Activated effector memory CD4-positive, alpha-beta T cell treated with Interleukin-2 at 50 U/mL for 16 hours (primary cell): ENCODE results near the gene MX2.

Experiments used
- DNase-seq: peaks from one replicate; pipeline ENCODE4 v3.0.0-alpha.2; 2020

Gene MX2

GRCh38 chr21:41365377-41366107 is 3.7 kb downstream of the MX2 start:
- no peak for DNase-seq

- DNase-seq: no peak
These were observed 4.8 kb downstream of the MX2 start for GRCh38 chr21:41366522-41367151.

GRCh38 chr21:41367301-41367944 is 5.6 kb downstream of the MX2 start:
- DNase-seq: no peak

GRCh38 chr21:41367945-41368734 is 6.3 kb downstream of the MX2 start:
- no peak for DNase-seq

- no peak for DNase-seq
These were observed 6.9 kb downstream of the MX2 start for GRCh38 chr21:41368735-41369104.

GRCh38 chr21:41369105-41369919 is 7.5 kb downstream of the MX2 start:
- DNase-seq: peak; percentile 14

- DNase-seq: peak; percentile 44
These were observed 8.4 kb downstream of the MX2 start for GRCh38 chr21:41369920-41370839.

GRCh38 chr21:41370840-41371684 is 9.2 kb downstream of the MX2 start:
- DNase-seq: no peak

GRCh38 chr21:41371685-41372030 is 9.8 kb downstream of the MX2 start:
- DNase-seq: no peak

- no peak for DNase-seq
These were observed 11.4 kb downstream of the MX2 start for GRCh38 chr21:41373253-41373652.

- DNase-seq: no peak
These were observed 11.9 kb downstream of the MX2 start for GRCh38 chr21:41373763-41374162.

GRCh38 chr21:41374177-41374712 is 12.4 kb downstream of the MX2 start:
- no peak for DNase-seq

- no peak for DNase-seq
These were observed 13.2 kb downstream of the MX2 start for GRCh38 chr21:41374867-41375533.

- DNase-seq: no peak
These were observed 14.0 kb downstream of the MX2 start for GRCh38 chr21:41375875-41376274.

GRCh38 chr21:41377715-41378114 is 15.9 kb downstream of the MX2 start:
- DNase-seq: no peak

GRCh38 chr21:41378849-41379248 is 17.0 kb downstream of the MX2 start:
- no peak for DNase-seq

GRCh38 chr21:41379901-41380300 is 18.1 kb downstream of the MX2 start:
- no peak for DNase-seq

- no peak for DNase-seq
These were observed 19.9 kb downstream of the MX2 start for GRCh38 chr21:41381731-41382130.

- no peak for DNase-seq
These were observed 25.4 kb downstream of the MX2 start for GRCh38 chr21:41387042-41387819.
